K562 (cell line): ENCODE measurements around the gene LRMDA. TPM values are rescaled to one million over a fixed set of nuclear protein-coding genes. Genes with fewer than 3 reads are reported as not detected.

Experiments used
- ATAC-seq: fragments of 200-7000 bp; cut with Tn5 transposase; 3 replicates; pipeline ENCODE4 v1.9.1; 2020; ENCODE audit warnings: moderate library complexity
- BruUV-seq: library from RNA; stranded (reverse); fragments of 400-500 nt; replicated peaks from 2 replicates; lab custom pipeline; 2021; lab: Mats Ljungman, UMichigan
- CTCF ChIA-PET: fragments of 300-600 bp; formaldehyde crosslinking; extraction: SDS; loops from one replicate; lab custom pipeline; 2021; ENCODE audit warnings: low intra/inter-chr PET ratio; lab: Yijun Ruan, JAX
- POLR2A ChIA-PET: fragments of 300-600, 350-650 bp; sonication (Branson Sonifier 250); formaldehyde crosslinking; extraction: SDS; loops from one replicate; lab custom pipeline; 2021; ENCODE audit warnings: antibody characterized with exemption, inconsistent platforms; lab: Yijun Ruan, JAX
- DNase-seq, 4 experiments: peaks; one replicate each; pipeline versions ENCODE4 v3.0.0 to v3.0.0-alpha.2; 2011 to 2018; ENCODE audit warnings: low spot score in 3 of 4, mixed read lengths in 3 of 4; ENCODE audit errors: extremely low read depth in 1 of 4
- FAIRE-seq: peaks from 2 replicates; lab custom pipeline; 2011; peaks lifted over from hg19 to GRCh38; lab: Jason Lieb, UNC
- H2AFZ ChIP-seq: 2 replicates; pipeline ENCODE4 v1.6.0; 2011; ENCODE audit warnings: low read depth, low read length, control low read depth, inconsistent platforms
- H3K27ac ChIP-seq: fragments of 200-600 bp; 3 replicates; pipeline ENCODE4 v1.8.0; 2011; ENCODE audit warnings: low read depth, mild to moderate bottlenecking, control low read depth, inconsistent platforms, low read length, moderate library complexity, mixed read lengths; ENCODE audit errors: extremely low read depth
- H3K27me3 ChIP-seq, 2 experiments: fragments of 300-600 bp in 1 of 2; 2 replicates in 1 of 2; 3 replicates in 1 of 2; pipeline versions ENCODE4 v1.6.0 to v1.8.0; 2011; ENCODE audit warnings: inconsistent platforms in 2 of 2, low read length in 2 of 2, mild to moderate bottlenecking in 1 of 2, mixed read lengths in 1 of 2, moderate library complexity in 1 of 2; ENCODE audit not compliant: control insufficient read depth in 2 of 2, insufficient read depth in 2 of 2
- H3K36me3 ChIP-seq: fragments of 300-600 bp; 3 replicates; pipeline ENCODE4 v1.8.0; 2011; ENCODE audit warnings: mild to moderate bottlenecking, low read length, inconsistent platforms; ENCODE audit not compliant: control insufficient read depth, insufficient read depth
- H3K4me1 ChIP-seq, 2 experiments: fragments of 200-600 bp in 1 of 2; replicated peaks in 1 of 2; 2 replicates in 1 of 2; 3 replicates in 1 of 2; pipeline versions ENCODE4 v1.5.1 to v1.8.0; 2011; ENCODE audit warnings: inconsistent platforms in 2 of 2, low read length in 2 of 2, mild to moderate bottlenecking in 1 of 2, mixed read lengths in 1 of 2, moderate library complexity in 1 of 2; ENCODE audit not compliant: control insufficient read depth in 2 of 2, insufficient read depth in 2 of 2
- H3K4me2 ChIP-seq: 2 replicates; pipeline ENCODE4 v1.6.1; 2011; ENCODE audit warnings: low read length, control low read depth, inconsistent platforms, mixed read lengths; ENCODE audit not compliant: insufficient read depth
- H3K4me3 ChIP-seq: fragments of 200-600 bp; sonication (generic), shearing (Covaris generic); 2 replicates; pipeline ENCODE4 v1.5.1; 2016; ENCODE audit warnings: control low read depth, inconsistent platforms
- H3K79me2 ChIP-seq: fragments of 200-600 bp; 3 replicates; pipeline ENCODE4 v1.8.0; 2011; ENCODE audit warnings: low read length, inconsistent platforms; ENCODE audit not compliant: control insufficient read depth, insufficient read depth
- H3K9ac ChIP-seq, 2 experiments: 2 replicates each; pipeline versions ENCODE4 v1.6.0 to v1.6.1; 2011; ENCODE audit warnings: low read depth in 2 of 2, low read length in 2 of 2, control low read depth in 1 of 2, inconsistent platforms in 1 of 2, mild to moderate bottlenecking in 1 of 2, mixed read lengths in 1 of 2; ENCODE audit not compliant: insufficient read depth in 1 of 2
- H3K9me1 ChIP-seq: one replicate; pipeline ENCODE4 v1.6.0; 2011; ENCODE audit warnings: inconsistent platforms, mild to moderate bottlenecking, low read length, moderate library complexity; ENCODE audit not compliant: control insufficient read depth, insufficient read depth
- H3K9me3 ChIP-seq: replicated peaks from 2 replicates; pipeline ENCODE4 v1.5.1; 2011; ENCODE audit warnings: low read depth, low read length, inconsistent platforms; ENCODE audit not compliant: control insufficient read depth, insufficient read depth
- H4K20me1 ChIP-seq: replicated peaks from 2 replicates; pipeline ENCODE4 v1.6.1; 2011; ENCODE audit warnings: low read length, inconsistent platforms, mixed read lengths; ENCODE audit not compliant: control insufficient read depth, insufficient read depth
- MEIS2 ChIP-seq: fragments of 450-650 bp; IDR thresholded peaks from 2 replicates; pipeline ENCODE4 v1.6.1; 2014; ENCODE audit warnings: mild to moderate bottlenecking; ENCODE audit not compliant: partially characterized antibody
- PBX2 ChIP-seq, 2 experiments: IDR thresholded peaks in 1 of 2; conservative IDR thresholded peaks in 1 of 2; 2 replicates each; pipeline ENCODE4 v1.6.1; 2016; ENCODE audit warnings: low read depth in 2 of 2, mild to moderate bottlenecking in 1 of 2, missing compliant biosample characterization in 1 of 2, missing genetic modification characterization in 1 of 2, moderate library complexity in 1 of 2
- PKNOX1 ChIP-seq: fragments of 450-650 bp; IDR thresholded peaks from 2 replicates; pipeline ENCODE4 v1.6.1; 2016
- SAFB2 ChIP-seq: fragments of 200-400 bp; formaldehyde crosslinking; IDR thresholded peaks from 2 replicates; pipeline ENCODE4 v1.6.1; 2018; ENCODE audit warnings: borderline replicate concordance, low read length, low read depth, moderate library complexity; ENCODE audit not compliant: severe bottlenecking
- THAP7 ChIP-seq: fragments of 250-450 bp; sonication (Bioruptor Pico); IDR thresholded peaks from 2 replicates; pipeline ENCODE4 v1.5.0; 2021
- ZZZ3 ChIP-seq: fragments of 450-650 bp; IDR thresholded peaks from 2 replicates; pipeline ENCODE4 v1.6.1; 2016; ENCODE audit warnings: antibody characterized with exemption, mild to moderate bottlenecking, moderate library complexity
- WGBS: fragments of 100-300 bp; shearing (Covaris generic); methylation state at CpG from one replicate; pipeline ENCODE4 v1.1.6; 2016; ENCODE audit warnings: low coverage, mixed read lengths; ENCODE audit not compliant: insufficient coverage; ENCODE audit errors: missing lambda C conversion rate; 5-methylcytosine and 5-hydroxymethylcytosine counted together
- in situ Hi-C: fragments of 300-500 bp; cut with MboI; formaldehyde crosslinking; loops from 4 replicates; pipeline ENCODE4 v1.15.0; 2018; ENCODE audit warnings: inconsistent platforms, mixed read lengths
- intact Hi-C: fragments of 100-400 bp; cut with micrococcal nuclease; formaldehyde crosslinking; loops from 2 replicates; pipeline ENCODE4 v1.14.2; 2022
- polyA plus RNA-seq, 8 experiments: library from polyadenylated mRNA; depleted of rRNA in 4 of 8; stranded (reverse) in 5 of 8; unstranded in 3 of 8; fragments of >200 nt; fragmentation: Nextera tagmentation in 2 of 8; fragmentation: Illumina TruSeq in 1 of 8; extraction: Ambion mirVana in 2 of 8; extraction: Trizol in 1 of 8; gene quantifications; 2 replicates each; pipeline versions ENCODE4 v1.2.1 to v1.2.3, GENCODE V29; 2011 to 2014; ENCODE audit warnings: inconsistent platforms in 1 of 8, missing spikeins in 1 of 8
- total RNA-seq, 7 experiments: library from RNA; depleted of rRNA in 6 of 7; stranded (reverse); fragments of >200 nt in 6 of 7; fragmentation: Illumina TruSeq in 2 of 7; extraction: Trizol in 2 of 7; gene quantifications; 2 replicates each; pipeline versions ENCODE4 v1.2.1 to v1.2.3, GENCODE V29; 2011 to 2021; ENCODE audit warnings: low replicate concordance in 1 of 7

LRMDA gene
- total and polyA plus RNA-seq, 9 of the 15 experiments (the other 6 are each of a cell fraction or from before 2014, with no cell fraction given) = 0.25 TPM; not detected in 8

GRCh38 chr10:75730847-75731246, 299.4 kb downstream of the LRMDA start:
- Histone ChIP-seq H3K79me2 (no peaks in the 10 kb centered on the region), H4K20me1 (no peaks in the 10 kb centered on the region), H3K4me2 (no peak overlapping the region), H3K27me3 (peaks cover 0 to 4% of the 10 kb centered on the region in 2 experiments; a peak in 1 of 5 replicates), H3K9ac (no peak overlapping the region), H3K9me1 (no peaks in the 10 kb centered on the region), H3K9me3 (no peaks in the 10 kb centered on the region), H3K4me3 (no peak overlapping the region), H2AFZ (no peak overlapping the region), H3K36me3 (no peaks in the 10 kb centered on the region), H3K4me1 (no peaks in the 10 kb centered on the region), H3K27ac (no peak overlapping the region)
- WGBS = 5% methylated on average over 1 of the region's 1 CpG
- DNase-seq = no peak
- CTCF ChIA-PET = no interaction called here
- no peak for FAIRE-seq
- POLR2A ChIA-PET = no interaction called here
- in situ Hi-C loops (no loop called here), intact Hi-C loops (no loop called here)
- no peak for ATAC-seq
- no peak for TF ChIP-seq ZZZ3
- no peak for TF ChIP-seq PKNOX1
- no peak for TF ChIP-seq SAFB2
- TF ChIP-seq PBX2 (CRISPR knock-in tag; IDR thresholded peaks at IDR 0.05; ENCODE audit: low read depth) = no peak
- peak; percentile 66 for TF ChIP-seq PBX2 (tag; conservative IDR thresholded peaks at IDR 0.05; ENCODE audit: low read depth)
- TF ChIP-seq THAP7 (CRISPR knock-in tag) = no peak
- TF ChIP-seq MEIS2 = peak; percentile 55
- no TSS peak for BruUV-seq
